OCI-LY7 (cell line): ENCODE data around the gene EYS. TPM values are rescaled to one million over a fixed set of nuclear protein-coding genes. Genes with fewer than 3 reads are reported as not detected.

Experiments
- BruUV-seq: library from RNA; stranded (reverse); fragments of 400-500 nt; replicated peaks from 2 replicates; lab custom pipeline; 2021; lab: Mats Ljungman, UMichigan
- CTCF ChIA-PET: fragments of 300-600 bp; sonication (Branson Sonifier 250); formaldehyde crosslinking; loops from one replicate; lab custom pipeline; 2022; ENCODE audit warnings: antibody characterized with exemption; ENCODE audit not compliant: unreplicated experiment; lab: Charles Lee
- POLR2A ChIA-PET: fragments of 300-600 bp; sonication (Branson Sonifier 250); formaldehyde crosslinking; loops from one replicate; lab custom pipeline; 2022; ENCODE audit warnings: antibody characterized with exemption; lab: Charles Lee
- DNase-seq: peaks from one replicate; pipeline ENCODE4 v3.0.0-alpha.2; 2015; ENCODE audit warnings: low spot score
- H2AFZ ChIP-seq: fragments of 200-600 bp; sonication (generic), shearing (Covaris generic); 2 replicates; pipeline ENCODE4 v1.6.1; 2014; ENCODE audit warnings: mild to moderate bottlenecking, antibody characterized with exemption, low read length, moderate library complexity
- H3K27ac ChIP-seq: fragments of 200-600 bp; sonication (generic); 2 replicates; pipeline ENCODE4 v1.5.1; 2014; ENCODE audit warnings: mixed run types, low read depth, mild to moderate bottlenecking, moderate library complexity, low read length, inconsistent platforms; ENCODE audit not compliant: poor library complexity, severe bottlenecking
- H3K36me3 ChIP-seq: fragments of 200-600 bp; sonication (generic); 2 replicates; pipeline ENCODE4 v1.6.1; 2014; ENCODE audit warnings: mild to moderate bottlenecking, antibody characterized with exemption, low read length, moderate library complexity, mixed read lengths; ENCODE audit not compliant: insufficient read depth
- H3K4me1 ChIP-seq: fragments of 200-600 bp; sonication (generic); 2 replicates; pipeline ENCODE4 v1.5.1; 2014; ENCODE audit warnings: mild to moderate bottlenecking, low read length; ENCODE audit not compliant: insufficient read depth, poor library complexity, severe bottlenecking
- H3K4me2 ChIP-seq: fragments of 200-600 bp; sonication (generic); 2 replicates; pipeline ENCODE4 v1.6.1; 2014; ENCODE audit warnings: mild to moderate bottlenecking, low read length
- H3K4me3 ChIP-seq: fragments of 200-600 bp; sonication (generic); 2 replicates; pipeline ENCODE4 v1.5.1; 2014; ENCODE audit warnings: mild to moderate bottlenecking, low read depth, low read length; ENCODE audit not compliant: poor library complexity, severe bottlenecking
- H3K79me2 ChIP-seq: fragments of 200-600 bp; sonication (generic); 2 replicates; pipeline ENCODE4 v1.6.1; 2016; ENCODE audit warnings: low read depth, mild to moderate bottlenecking, low read length, moderate library complexity, mixed read lengths; ENCODE audit not compliant: insufficient read depth
- H3K9me2 ChIP-seq: fragments of 200-600 bp; sonication (generic); 2 replicates; pipeline ENCODE4 v1.6.1; 2016; ENCODE audit warnings: mild to moderate bottlenecking, low read length, mixed read lengths; ENCODE audit not compliant: insufficient read depth
- H3K9me3 ChIP-seq: fragments of 200-600 bp; sonication (generic); 2 replicates; pipeline ENCODE4 v1.6.1; 2014; ENCODE audit warnings: mild to moderate bottlenecking, mixed run types, low read length, mixed read lengths
- H4K20me1 ChIP-seq: fragments of 200-600 bp; sonication (generic); 2 replicates; pipeline ENCODE4 v1.6.1; 2014; ENCODE audit warnings: mild to moderate bottlenecking, antibody characterized with exemption, low read length, moderate library complexity, mixed read lengths; ENCODE audit not compliant: insufficient read depth
- EZH2phosphoT487 ChIP-seq: fragments of 200-600 bp; sonication (generic); IDR thresholded peaks from 2 replicates; pipeline ENCODE4 v1.6.1; 2018; ENCODE audit warnings: low read depth, borderline replicate concordance, mild to moderate bottlenecking, mixed run types, antibody characterized with exemption, low read length, moderate library complexity, mixed read lengths
- intact Hi-C: fragments of 100-400 bp; cut with micrococcal nuclease; formaldehyde crosslinking; loops from one replicate; pipeline ENCODE4 v1.10.0; 2022; ENCODE audit not compliant: unreplicated experiment
- total RNA-seq, 2 experiments: library from RNA; depleted of rRNA in 1 of 2; stranded (reverse); fragments of >200 nt in 1 of 2; shearing (Covaris generic) in 1 of 2; gene quantifications; 2 replicates each; pipeline ENCODE4 v1.2.3, GENCODE V29; 2014 to 2022
- TF ChIP-seq, protein P1 (sequence below): fragments of 200-600 bp; sonication (generic); conservative IDR thresholded peaks from 2 replicates; pipeline ENCODE4 v1.5.1; 2014; ENCODE audit warnings: mild to moderate bottlenecking, antibody characterized with exemption, low read length, moderate library complexity, mixed read lengths

Gene EYS
- total RNA-seq, 2 experiments from 2014 or later = not detected

DNA sequence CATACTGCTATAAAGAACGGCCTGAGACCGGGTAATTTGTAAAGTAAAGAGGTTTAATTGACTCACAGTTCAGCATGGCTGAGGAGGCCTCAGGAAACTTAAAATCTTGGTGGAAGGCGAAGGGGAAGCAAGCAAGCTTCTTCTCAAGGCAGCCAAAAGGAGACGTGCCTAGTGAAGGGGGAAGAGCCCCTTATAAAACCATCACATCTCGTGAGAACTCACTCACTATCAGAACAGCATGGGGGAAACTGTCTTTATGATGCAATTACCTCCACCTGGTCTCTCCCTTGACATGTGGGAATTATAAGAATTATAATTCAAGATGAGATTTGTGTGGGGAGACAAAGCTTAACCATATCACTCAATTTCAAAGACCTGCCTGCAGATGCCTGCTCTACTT, 447.0 kb downstream of the EYS start:
- no TSS peak for BruUV-seq

DNA sequence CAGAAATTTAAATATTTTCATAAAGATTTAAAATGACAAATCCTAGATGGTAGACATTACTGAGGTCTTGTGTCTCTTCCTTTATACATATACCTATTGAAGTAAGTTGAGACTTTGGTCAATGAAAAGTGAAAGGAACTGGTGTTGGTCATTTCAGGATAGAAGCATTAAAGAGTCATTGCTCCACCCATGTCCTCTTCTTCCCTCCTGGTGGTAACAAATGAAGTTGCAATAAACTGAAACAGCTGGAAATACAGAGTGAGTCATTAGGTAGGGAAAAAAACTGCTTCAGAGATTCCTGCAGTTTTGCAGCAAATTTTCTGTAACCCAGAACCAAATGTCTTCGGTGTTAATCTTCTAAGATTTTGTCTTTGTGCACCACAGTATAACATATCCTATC, 448.0 kb downstream of the EYS start:
- Histone ChIP-seq H3K79me2 (no peaks in the 10 kb centered on the region), H3K9me3 (no peaks in the 10 kb centered on the region), H4K20me1 (no peaks in the 10 kb centered on the region), H3K4me1 (no peaks in the 10 kb centered on the region), H3K4me3 (no peak overlapping the region), H3K27ac (no peak overlapping the region), H3K4me2 (no peak overlapping the region), H3K9me2 (no peaks in the 10 kb centered on the region), H2AFZ (no peak overlapping the region), H3K36me3 (no peaks in the 10 kb centered on the region)
- intact Hi-C loops = no loop called here
- TF ChIP-seq EZH2phosphoT487 = no peak
- TF ChIP-seq, protein P1, sequence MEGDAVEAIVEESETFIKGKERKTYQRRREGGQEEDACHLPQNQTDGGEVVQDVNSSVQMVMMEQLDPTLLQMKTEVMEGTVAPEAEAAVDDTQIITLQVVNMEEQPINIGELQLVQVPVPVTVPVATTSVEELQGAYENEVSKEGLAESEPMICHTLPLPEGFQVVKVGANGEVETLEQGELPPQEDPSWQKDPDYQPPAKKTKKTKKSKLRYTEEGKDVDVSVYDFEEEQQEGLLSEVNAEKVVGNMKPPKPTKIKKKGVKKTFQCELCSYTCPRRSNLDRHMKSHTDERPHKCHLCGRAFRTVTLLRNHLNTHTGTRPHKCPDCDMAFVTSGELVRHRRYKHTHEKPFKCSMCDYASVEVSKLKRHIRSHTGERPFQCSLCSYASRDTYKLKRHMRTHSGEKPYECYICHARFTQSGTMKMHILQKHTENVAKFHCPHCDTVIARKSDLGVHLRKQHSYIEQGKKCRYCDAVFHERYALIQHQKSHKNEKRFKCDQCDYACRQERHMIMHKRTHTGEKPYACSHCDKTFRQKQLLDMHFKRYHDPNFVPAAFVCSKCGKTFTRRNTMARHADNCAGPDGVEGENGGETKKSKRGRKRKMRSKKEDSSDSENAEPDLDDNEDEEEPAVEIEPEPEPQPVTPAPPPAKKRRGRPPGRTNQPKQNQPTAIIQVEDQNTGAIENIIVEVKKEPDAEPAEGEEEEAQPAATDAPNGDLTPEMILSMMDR = no peak
- POLR2A ChIA-PET = no interaction called here
- DNase-seq = no peak
- no TSS peak for BruUV-seq
- CTCF ChIA-PET = no interaction called here

More for the DNA sequence above, 447.0 kb downstream of the EYS start:
- H3K79me2 ChIP-seq = no peaks in the 10 kb centered on the region
- ChIA-PET CTCF (no interaction called here), POLR2A (no interaction called here)
- no peak overlapping the region for H3K27ac ChIP-seq
- no peaks in the 10 kb centered on the region for H4K20me1 ChIP-seq
- no peak overlapping the region for H2AFZ ChIP-seq
- no peaks in the 10 kb centered on the region for H3K9me2 ChIP-seq
- no peak for TF ChIP-seq EZH2phosphoT487
- TF ChIP-seq, protein P1 = no peak
- H3K36me3 ChIP-seq = no peaks in the 10 kb centered on the region
- H3K4me1 ChIP-seq = no peaks in the 10 kb centered on the region
- H3K4me2 ChIP-seq = no peak overlapping the region
- intact Hi-C loops = no loop called here
- DNase-seq = no peak
- H3K4me3 ChIP-seq = no peak overlapping the region
- H3K9me3 ChIP-seq = no peaks in the 10 kb centered on the region

DNA sequence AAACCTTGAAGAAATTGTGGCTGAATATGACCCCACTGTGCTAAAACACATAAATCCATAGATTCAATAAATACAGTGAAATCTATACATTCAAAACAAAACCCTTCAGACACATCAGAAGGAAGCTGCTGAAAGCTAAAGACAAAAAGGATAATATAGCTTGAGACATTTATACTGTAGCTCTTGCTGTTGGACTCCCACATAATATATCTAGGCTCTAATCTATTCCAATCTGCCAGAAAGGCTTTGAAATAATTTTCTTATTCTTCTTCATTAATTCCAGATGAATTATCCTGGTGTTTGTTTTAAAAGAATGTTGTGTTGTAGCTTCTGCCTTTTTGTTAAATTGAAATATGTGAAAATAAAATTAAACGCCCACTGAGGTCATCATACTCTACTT, 454.0 kb downstream of the EYS start:
- no TSS peak for BruUV-seq
- intact Hi-C loops = no loop called here
- POLR2A ChIA-PET = no interaction called here
- Histone ChIP-seq H2AFZ (no peak overlapping the region), H3K36me3 (no peaks in the 10 kb centered on the region), H3K9me2 (no peaks in the 10 kb centered on the region), H3K4me2 (no peak overlapping the region), H3K27ac (no peak overlapping the region), H3K4me1 (no peaks in the 10 kb centered on the region), H3K79me2 (no peaks in the 10 kb centered on the region), H3K4me3 (no peak overlapping the region), H4K20me1 (no peaks in the 10 kb centered on the region), H3K9me3 (0 out of 2 replicates have a peak, but pooled peaks cover 4% of the 10 kb centered on the region)
- CTCF ChIA-PET = no interaction called here
- no peak for DNase-seq
- TF ChIP-seq EZH2phosphoT487 = no peak
- TF ChIP-seq, protein P1 = no peak
